22Rv1 (cell line): ENCODE measurements around the gene FBXL19.

Source experiments
- CTCF ChIP-seq: fragments of 450-650 bp; IDR thresholded peaks from 2 replicates; pipeline ENCODE4 v1.5.1; 2017; ENCODE audit warnings: mild to moderate bottlenecking
- ZFX ChIP-seq: fragments of 450-650 bp; IDR thresholded peaks from 2 replicates; pipeline ENCODE4 v1.6.1; 2017; ENCODE audit warnings: antibody characterized with exemption, borderline replicate concordance

GRCh38 chr16:30974348-30974747 is 51.0 kb downstream of the FBXL19 start:
- TF ChIP-seq CTCF (no peak), ZFX (no peak)
